Stimulated activated CD4-positive, alpha-beta T cell treated with anti-CD3 and anti-CD28 coated beads, TNF-alpha, amount 100 ng/mL, for 1 hour (primary cell): ENCODE results near the gene ZFYVE9.
"Not testable (repeated sequence)": the region's sequence is repeated elsewhere in the genome, so short reads cannot be mapped to it uniquely, and the experiment has no call there.

Source experiments
- DNase-seq, 3 donors: peaks; one replicate each; pipeline ENCODE4 v3.0.0-alpha.2; 2020; ENCODE audit warnings: low read depth in 3 of 3, low spot score in 1 of 3

ZFYVE9 gene

GRCh38 chr1:52182874-52183400 is 41.0 kb downstream of the ZFYVE9 start:
- DNase-seq, result no peak

GRCh38 chr1:52186449-52186848 is 44.6 kb downstream of the ZFYVE9 start:
- no peak for DNase-seq

GRCh38 chr1:52189898-52190480 is 48.1 kb downstream of the ZFYVE9 start:
- no peak for DNase-seq

DNA sequence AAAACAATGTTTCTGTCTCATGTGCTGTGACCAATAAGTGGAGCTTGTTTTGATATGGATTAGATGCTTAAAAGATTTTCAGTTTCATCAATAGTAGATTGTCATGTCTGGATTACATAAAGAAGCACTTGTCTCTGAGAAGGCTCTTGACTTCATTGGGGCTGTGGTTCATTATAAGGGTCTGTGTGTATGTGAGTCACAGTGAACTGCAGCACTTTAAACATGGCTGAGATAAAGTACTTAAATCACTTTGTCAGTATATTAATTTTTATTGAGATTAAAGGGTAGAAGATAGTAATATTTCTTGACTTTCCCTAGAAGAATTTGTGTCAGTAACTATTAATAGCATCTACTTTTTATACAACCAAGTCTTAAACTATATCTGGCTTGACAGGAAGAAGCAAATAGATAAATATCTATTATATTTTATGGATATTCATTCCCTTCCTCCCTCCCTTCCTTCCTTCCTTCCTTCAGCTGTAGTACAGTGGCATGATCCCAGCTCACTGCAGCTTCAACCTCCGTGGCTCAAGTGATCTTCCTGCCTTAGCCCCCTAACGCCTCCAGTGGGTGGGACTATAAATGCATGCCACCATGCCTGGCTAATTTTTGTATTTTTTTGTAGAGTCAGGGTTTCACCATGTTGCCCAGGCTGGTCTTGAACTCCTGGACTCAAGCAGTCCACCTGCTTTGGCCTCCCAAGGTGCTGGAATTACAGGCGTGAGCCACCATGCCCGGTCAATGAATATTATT is 48.8 kb downstream of the ZFYVE9 start:
- DNase-seq, result no peak

DNA sequence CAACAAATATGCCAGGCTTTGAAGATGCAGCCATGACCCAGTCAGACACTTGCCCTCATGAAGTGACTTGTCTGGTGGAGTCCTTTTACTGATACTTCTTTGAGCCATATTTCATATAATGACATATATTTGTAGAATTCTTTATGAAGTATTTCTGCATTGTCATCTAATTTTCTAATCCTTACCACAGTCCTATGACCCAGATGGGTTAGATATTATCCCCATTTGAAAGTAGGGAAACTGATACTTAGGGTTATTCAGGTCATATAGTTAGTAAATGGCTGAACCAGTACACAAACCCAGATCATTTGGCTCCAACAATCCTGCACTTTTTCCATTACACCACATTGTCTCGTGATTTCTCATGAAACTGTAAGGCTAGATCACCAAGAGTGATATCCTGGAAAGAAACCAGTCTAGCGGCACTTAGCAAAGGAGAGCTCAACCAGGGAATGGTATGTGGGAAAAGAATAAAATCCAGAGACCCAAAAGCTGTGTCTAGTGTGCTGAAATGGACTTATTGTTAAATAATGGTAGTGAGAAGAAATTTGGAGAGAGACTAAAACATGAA is 49.6 kb downstream of the ZFYVE9 start:
- DNase-seq, result no peak

- DNase-seq, result no peak
Observed at GRCh38 chr1:52192024-52192423, 50.1 kb downstream of the ZFYVE9 start.

- no peak for DNase-seq
Observed at GRCh38 chr1:52192436-52192835, 50.5 kb downstream of the ZFYVE9 start.

GRCh38 chr1:52193985-52194384 is 52.1 kb downstream of the ZFYVE9 start:
- no peak for DNase-seq

DNA sequence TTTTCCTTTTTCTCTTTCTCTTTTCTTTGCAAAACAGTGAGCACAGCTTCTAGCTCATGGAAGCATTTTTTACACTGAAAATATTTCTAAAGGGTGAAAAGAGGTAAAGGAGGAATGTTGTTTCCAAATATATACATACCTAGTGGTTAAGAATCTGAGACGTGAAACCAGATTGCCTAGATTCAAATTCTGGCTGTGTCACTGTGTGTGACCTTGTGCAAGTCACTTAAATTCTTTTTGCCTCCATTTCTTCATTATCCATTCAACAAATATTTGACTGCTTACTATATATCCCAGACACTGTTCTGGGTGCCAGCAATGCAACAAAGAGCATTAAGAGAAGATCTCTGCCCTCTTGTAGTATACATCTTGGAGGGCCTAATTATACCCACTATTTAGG is 53.3 kb downstream of the ZFYVE9 start:
- DNase-seq, result no peak

DNA sequence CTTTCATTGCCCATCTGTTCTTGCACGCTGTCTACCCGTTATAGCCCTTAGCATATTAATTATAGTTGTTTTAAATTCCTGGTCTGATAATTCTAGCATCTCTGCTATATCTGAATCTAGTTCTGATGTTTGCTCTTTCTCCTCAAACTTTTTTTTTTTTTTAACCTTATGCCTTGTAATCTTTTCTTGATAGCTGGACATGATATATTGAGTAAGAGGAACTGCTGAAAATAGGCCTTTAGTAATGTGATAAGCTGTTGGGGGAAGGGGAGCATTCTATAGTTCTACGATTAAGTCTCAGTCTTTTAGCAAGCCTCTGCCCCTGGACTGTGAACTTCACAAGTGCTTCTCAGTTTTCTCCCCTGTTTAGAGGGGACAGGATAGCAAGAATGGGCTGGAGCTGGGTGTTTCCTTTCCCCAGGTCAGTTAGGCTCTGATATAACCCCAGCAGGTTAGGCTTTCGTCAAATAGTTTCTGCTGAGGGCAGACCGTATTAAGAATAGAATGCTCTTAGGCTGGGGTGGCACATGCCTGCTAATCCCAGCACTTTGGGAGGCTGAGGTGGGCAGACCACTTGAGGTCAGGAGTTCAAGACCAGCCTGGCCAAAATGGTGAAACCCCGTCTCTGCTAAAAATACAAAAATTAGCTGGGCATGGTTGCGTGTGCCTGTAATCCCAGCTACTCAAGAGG is 62.2 kb downstream of the ZFYVE9 start:
- no peak for DNase-seq

DNA sequence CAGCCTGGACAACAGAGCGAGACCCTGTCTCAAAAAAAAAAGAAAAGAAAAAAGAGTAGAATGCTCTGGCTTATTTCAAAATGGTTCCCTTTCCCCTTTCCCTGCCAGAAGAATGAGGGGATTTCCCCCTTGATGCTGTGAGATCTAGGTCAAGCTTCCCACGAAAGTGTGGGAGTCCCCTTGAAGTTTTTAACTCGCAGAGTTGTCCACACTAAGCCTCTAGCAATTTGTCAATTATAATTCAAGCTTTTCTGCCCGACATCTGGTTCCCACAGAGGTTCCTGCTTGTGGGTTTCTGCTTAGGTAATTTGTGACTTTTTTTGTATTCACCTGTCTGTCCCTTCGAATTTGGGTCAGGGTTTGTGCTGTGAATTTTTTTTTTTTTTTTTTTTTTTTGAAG is 62.8 kb downstream of the ZFYVE9 start:
- DNase-seq, result no peak

DNA sequence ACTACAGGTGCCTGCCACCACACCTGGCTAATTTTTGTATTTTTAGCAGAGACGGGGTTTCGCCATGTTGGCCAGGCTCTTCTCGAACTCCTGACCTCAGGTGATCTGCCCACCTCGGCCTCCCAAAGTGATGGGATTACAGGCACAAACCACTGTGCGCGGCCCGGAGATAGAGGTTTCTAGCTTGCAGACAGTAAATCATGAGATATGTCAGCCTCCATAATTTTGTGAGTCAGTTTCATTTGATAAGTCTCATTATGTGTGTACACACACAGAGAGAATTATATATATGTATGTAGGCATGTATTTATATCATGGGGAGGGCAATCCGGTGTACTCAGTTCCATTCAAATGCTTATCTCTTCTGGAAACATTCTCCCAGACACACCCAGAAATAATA is 64.8 kb downstream of the ZFYVE9 start:
- DNase-seq, result not testable (repeated sequence)

GRCh38 chr1:52209429-52209828 is 67.5 kb downstream of the ZFYVE9 start:
- no peak for DNase-seq

DNA sequence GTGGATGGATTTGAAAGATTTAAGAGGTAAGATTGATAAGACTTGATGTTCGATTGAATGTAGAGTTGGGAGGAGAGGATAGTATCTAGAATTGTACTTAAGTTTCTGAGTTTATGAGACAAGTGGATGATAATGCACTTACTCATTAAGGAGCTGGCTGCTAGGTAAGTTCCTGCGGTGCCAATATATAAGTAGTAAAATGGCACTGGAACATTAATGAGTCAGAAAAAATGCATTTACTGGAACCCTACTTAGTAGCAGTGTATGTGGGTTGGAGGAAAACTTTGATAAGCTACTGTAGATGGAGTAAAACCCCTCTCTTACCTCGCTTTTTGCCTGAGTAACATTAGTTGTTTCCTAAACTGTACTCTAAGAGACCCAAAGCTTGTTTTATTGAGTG is 68.2 kb downstream of the ZFYVE9 start:
- no peak for DNase-seq

GRCh38 chr1:52216907-52217458 is 75.1 kb downstream of the ZFYVE9 start:
- no peak for DNase-seq

DNA sequence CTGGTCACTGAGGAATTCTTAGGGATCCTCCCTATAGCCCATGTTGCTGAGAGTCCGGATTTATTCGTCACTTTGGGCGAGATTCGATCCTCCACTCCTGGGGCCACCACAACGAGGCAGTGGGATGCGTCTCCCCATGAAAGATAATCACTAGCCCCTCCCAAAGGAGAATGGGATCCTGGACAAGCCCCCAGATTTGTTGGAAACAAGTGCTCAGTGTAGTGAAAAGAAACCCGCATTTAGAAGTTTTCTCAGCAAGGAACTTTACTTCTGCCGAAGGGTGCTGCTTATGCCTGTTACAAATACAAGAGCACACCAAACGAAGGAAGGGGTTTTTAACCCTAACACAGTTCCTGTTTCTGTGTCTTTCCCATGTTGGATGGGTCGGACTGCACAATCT is 83.3 kb downstream of the ZFYVE9 start:
- DNase-seq, result no peak

GRCh38 chr1:52229494-52229893 is 87.6 kb downstream of the ZFYVE9 start:
- DNase-seq, result no peak

- DNase-seq, result no peak
Observed at GRCh38 chr1:52233463-52233862, 91.6 kb downstream of the ZFYVE9 start.

DNA sequence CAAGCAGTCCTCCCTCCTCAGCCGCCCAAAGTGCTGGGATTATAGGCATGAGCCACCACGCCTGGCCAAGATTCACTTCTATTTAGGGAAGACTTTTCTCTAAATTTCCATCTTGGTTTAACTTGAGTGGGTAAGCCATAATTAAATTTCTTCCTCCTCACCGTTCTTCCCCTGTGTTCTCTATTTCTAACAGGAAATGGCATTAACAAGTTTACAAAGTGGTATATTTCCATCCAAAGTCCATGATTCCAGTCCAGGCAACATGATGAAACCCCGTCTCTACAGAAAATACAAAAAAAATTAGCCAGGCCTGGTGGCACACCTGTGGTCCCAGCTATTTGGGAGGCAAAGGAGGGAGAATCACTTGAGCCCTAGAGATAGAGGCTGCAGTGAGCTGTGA is 92.1 kb downstream of the ZFYVE9 start:
- DNase-seq, result no peak

- no peak for DNase-seq
Observed at GRCh38 chr1:52234708-52235107, 92.8 kb downstream of the ZFYVE9 start.

- no peak for DNase-seq
Observed at GRCh38 chr1:52235646-52236045, 93.8 kb downstream of the ZFYVE9 start.

- no peak for DNase-seq
Observed at GRCh38 chr1:52237430-52237829, 95.5 kb downstream of the ZFYVE9 start.
